Tibial artery (tissue), 4 donors: ENCODE data around the gene MST1.

Experiments
- DNase-seq, 2 donors: peaks; one replicate each; pipeline ENCODE4 v3.0.0-alpha.2; 2019
- H3K27ac ChIP-seq, 2 donors: fragments of 200-600 bp; sonication (generic) in 1 of 2; 1 replicate in 1 of 2; 2 replicates in 1 of 2; pipeline ENCODE4 v1.5.1; 2018 to 2019; ENCODE audit warnings: mild to moderate bottlenecking in 1 of 2
- H3K27me3 ChIP-seq, 2 donors: fragments of 200-600 bp; sonication (generic) in 1 of 2; one replicate each; pipeline versions ENCODE4 v1.5.1 to v1.6.0; 2016 to 2019
- H3K36me3 ChIP-seq, 3 donors: fragments of 200-600 bp; sonication (generic) in 2 of 3; one replicate each; pipeline ENCODE4 v1.5.1; 2016 to 2019; ENCODE audit warnings: mild to moderate bottlenecking in 2 of 3
- H3K4me1 ChIP-seq, 4 donors: fragments of 200-600 bp; sonication (generic) in 2 of 4; 1 replicate in 3 of 4; 2 replicates in 1 of 4; pipeline ENCODE4 v1.5.1; 2016 to 2019
- H3K4me3 ChIP-seq, 2 donors: fragments of 200-600 bp; sonication (generic) in 1 of 2; 1 replicate in 1 of 2; 2 replicates in 1 of 2; pipeline ENCODE4 v1.5.1; 2018 to 2019; ENCODE audit warnings: mild to moderate bottlenecking in 2 of 2
- H3K9me3 ChIP-seq, 3 donors: fragments of 200-600 bp; sonication (generic) in 1 of 3; one replicate each; pipeline ENCODE4 v1.5.1; 2016 to 2019
- intact Hi-C: fragments of 100-400 bp; cut with DNase I; formaldehyde crosslinking; loops from one replicate; pipeline ENCODE4 v1.15.0; 2023; ENCODE audit warnings: low total_unique reads
- TF ChIP-seq, protein P1 (sequence below), 2 experiments: fragments of 200-600 bp in 1 of 2; fragments of 450-650 bp in 1 of 2; IDR thresholded peaks; one replicate each; pipeline ENCODE4 v1.5.1; 2017 to 2019; ENCODE audit warnings: antibody characterized with exemption in 2 of 2, mild to moderate bottlenecking in 1 of 2, moderate library complexity in 1 of 2

MST1 gene

DNA sequence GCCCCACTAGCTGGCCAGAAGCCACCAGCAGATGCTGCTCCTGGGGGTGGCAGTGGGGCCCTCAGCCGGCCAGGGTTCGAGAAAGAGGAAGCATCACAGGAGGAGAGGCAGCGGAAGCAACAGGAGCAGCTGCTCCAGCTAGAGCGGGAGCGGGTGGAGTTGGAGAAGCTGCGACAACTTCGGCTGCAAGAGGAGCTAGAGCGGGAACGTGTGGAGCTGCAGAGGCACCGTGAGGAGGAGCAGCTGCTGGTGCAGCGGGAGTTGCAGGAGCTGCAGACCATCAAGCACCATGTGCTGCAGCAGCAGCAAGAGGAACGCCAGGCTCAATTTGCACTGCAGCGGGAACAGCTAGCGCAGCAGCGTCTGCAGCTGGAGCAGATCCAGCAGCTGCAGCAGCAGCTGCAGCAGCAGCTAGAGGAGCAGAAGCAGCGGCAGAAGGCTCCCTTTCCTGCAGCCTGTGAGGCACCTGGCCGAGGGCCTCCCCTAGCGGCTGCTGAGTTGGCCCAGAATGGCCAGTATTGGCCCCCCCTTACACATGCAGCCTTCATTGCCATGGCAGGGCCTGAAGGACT is 32.6 kb downstream of the MST1 start:
- H3K4me1 ChIP-seq = no peaks in the 10 kb centered on the region
- intact Hi-C loops = no loop called here
- TF ChIP-seq, protein P1, sequence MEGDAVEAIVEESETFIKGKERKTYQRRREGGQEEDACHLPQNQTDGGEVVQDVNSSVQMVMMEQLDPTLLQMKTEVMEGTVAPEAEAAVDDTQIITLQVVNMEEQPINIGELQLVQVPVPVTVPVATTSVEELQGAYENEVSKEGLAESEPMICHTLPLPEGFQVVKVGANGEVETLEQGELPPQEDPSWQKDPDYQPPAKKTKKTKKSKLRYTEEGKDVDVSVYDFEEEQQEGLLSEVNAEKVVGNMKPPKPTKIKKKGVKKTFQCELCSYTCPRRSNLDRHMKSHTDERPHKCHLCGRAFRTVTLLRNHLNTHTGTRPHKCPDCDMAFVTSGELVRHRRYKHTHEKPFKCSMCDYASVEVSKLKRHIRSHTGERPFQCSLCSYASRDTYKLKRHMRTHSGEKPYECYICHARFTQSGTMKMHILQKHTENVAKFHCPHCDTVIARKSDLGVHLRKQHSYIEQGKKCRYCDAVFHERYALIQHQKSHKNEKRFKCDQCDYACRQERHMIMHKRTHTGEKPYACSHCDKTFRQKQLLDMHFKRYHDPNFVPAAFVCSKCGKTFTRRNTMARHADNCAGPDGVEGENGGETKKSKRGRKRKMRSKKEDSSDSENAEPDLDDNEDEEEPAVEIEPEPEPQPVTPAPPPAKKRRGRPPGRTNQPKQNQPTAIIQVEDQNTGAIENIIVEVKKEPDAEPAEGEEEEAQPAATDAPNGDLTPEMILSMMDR (IDR thresholded peaks at IDR 0.05) = no peak
- H3K4me3 ChIP-seq = no peak overlapping the region
- H3K27ac ChIP-seq = no peak overlapping the region
- H3K27me3 ChIP-seq = no peaks in the 10 kb centered on the region
- H3K36me3 ChIP-seq = peaks cover 0 to 13% (median 0%) of the 10 kb centered on the region in 3 donors
- no peak for DNase-seq
- H3K9me3 ChIP-seq = no peaks in the 10 kb centered on the region

DNA sequence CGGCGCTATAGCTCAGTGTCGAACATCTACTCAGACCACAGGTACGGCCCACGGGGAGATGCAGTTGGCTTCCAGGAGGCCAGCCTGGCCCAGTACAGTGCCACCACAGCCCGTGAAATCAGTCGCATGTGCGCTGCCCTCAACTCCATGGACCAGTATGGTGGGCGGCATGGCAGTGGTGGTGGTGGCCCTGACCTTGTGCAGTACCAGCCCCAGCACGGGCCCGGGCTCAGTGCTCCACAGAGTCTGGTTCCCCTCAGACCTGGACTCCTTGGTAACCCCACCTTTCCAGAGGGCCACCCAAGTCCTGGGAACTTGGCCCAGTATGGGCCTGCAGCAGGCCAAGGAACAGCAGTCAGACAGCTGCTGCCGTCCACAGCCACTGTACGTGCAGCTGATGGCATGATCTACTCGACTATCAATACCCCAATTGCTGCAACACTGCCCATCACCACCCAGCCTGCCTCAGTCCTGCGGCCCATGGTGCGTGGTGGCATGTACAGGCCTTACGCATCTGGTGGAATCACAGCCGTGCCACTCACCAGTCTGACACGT is 33.5 kb downstream of the MST1 start:
- no peak overlapping the region for H3K4me3 ChIP-seq
- H3K27me3 ChIP-seq = no peaks in the 10 kb centered on the region
- peaks cover 0 to 13% (median 0%) of the 10 kb centered on the region in 3 donors for H3K36me3 ChIP-seq
- intact Hi-C loops = no loop called here
- no peaks in the 10 kb centered on the region for H3K4me1 ChIP-seq
- no peaks in the 10 kb centered on the region for H3K9me3 ChIP-seq
- DNase-seq = no peak
- H3K27ac ChIP-seq = no peak overlapping the region
- TF ChIP-seq, protein P1 (IDR thresholded peaks at IDR 0.05) = no peak

- Histone ChIP-seq H3K4me1 (no peaks in the 10 kb centered on the region), H3K27ac (no peak overlapping the region), H3K9me3 (no peaks in the 10 kb centered on the region), H3K36me3 (peaks cover 0 to 13% (median 0%) of the 10 kb centered on the region in 3 donors), H3K4me3 (no peak overlapping the region), H3K27me3 (no peaks in the 10 kb centered on the region)
- intact Hi-C loops = no loop called here
- no peak for DNase-seq
- TF ChIP-seq, protein P1 (IDR thresholded peaks at IDR 0.05) = no peak
These were observed 34.2 kb downstream of the MST1 start for GRCh38 chr3:49654955-49655556.

DNA sequence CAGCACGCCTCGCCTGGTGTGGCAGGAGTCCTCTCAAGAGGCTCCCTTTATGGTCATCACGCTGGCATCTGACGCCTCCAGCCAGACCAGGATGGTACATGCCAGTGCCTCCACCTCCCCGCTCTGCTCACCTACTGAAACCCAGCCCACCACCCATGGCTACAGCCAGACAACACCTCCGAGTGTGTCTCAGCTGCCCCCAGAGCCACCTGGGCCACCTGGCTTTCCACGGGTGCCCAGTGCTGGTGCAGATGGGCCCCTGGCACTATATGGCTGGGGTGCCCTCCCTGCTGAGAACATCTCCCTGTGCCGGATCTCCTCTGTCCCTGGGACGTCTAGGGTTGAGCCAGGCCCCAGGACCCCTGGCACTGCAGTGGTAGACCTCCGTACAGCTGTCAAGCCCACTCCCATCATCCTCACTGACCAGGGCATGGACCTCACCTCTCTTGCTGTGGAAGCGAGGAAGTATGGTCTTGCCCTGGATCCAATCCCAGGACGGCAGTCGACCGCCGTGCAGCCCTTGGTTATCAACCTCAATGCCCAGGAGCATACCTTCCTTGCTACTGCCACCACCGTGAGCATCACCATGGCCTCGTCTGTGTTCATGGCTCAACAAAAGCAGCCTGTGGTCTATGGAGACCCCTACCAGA is 35.0 kb downstream of the MST1 start:
- Histone ChIP-seq H3K36me3 (peaks cover 0 to 13% (median 0%) of the 10 kb centered on the region in 3 donors), H3K27ac (no peak overlapping the region), H3K27me3 (no peaks in the 10 kb centered on the region), H3K4me1 (no peaks in the 10 kb centered on the region), H3K9me3 (no peaks in the 10 kb centered on the region), H3K4me3 (no peak overlapping the region)
- intact Hi-C loops = no loop called here
- DNase-seq = no peak
- TF ChIP-seq, protein P1 (IDR thresholded peaks at IDR 0.05) = no peak

DNA sequence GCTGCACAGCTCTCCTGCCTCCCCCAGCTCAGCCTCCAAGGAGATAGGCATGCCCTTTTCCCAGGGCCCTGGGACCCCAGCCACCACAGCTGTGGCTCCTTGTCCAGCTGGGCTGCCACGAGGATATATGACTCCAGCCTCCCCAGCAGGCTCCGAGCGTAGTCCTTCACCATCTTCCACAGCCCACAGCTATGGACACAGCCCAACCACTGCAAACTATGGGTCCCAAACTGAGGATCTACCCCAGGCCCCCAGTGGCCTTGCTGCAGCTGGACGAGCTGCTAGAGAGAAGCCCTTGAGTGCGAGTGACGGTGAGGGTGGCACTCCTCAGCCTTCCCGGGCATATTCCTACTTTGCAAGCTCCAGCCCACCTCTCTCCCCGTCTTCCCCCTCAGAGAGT is 35.7 kb downstream of the MST1 start:
- Histone ChIP-seq H3K4me3 (no peak overlapping the region), H3K36me3 (peaks cover 0 to 13% (median 0%) of the 10 kb centered on the region in 3 donors), H3K27ac (no peak overlapping the region), H3K4me1 (peaks cover 0 to 1% (median 0%) of the 10 kb centered on the region in 4 donors), H3K27me3 (no peaks in the 10 kb centered on the region), H3K9me3 (no peaks in the 10 kb centered on the region)
- TF ChIP-seq, protein P1 (IDR thresholded peaks at IDR 0.05) = no peak
- intact Hi-C loops = no loop called here
- no peak for DNase-seq
